GM23338 (cell line): ENCODE results near the gene SGCD. TPM values are rescaled to one million over a fixed set of nuclear protein-coding genes. Genes with fewer than 3 reads are reported as not detected.
A peak's percentile ranks its signal among the peaks of the same experiment; 100 is the strongest.

ENCODE experiments used
- ATAC-seq: fragments of 200-7000 bp; cut with Tn5 transposase; 3 replicates; pipeline ENCODE4 v1.9.1; 2020
- DNase-seq: peaks from one replicate; pipeline ENCODE4 v3.0.0-alpha.2; 2015; ENCODE audit warnings: low spot score
- H2AFZ ChIP-seq: fragments of 200-600 bp; sonication (generic); 2 replicates; pipeline ENCODE4 v1.8.0; 2016; ENCODE audit warnings: antibody characterized with exemption, mild to moderate bottlenecking, moderate library complexity
- H3F3A ChIP-seq: fragments of 200-600 bp; sonication (generic); replicated peaks from 2 replicates; pipeline ENCODE4 v1.8.0; 2017; ENCODE audit warnings: antibody characterized with exemption, mixed run types, low read depth
- H3K27ac ChIP-seq: fragments of 200-600 bp; sonication (generic); 2 replicates; pipeline ENCODE4 v1.6.1; 2016; ENCODE audit warnings: low read depth
- H3K27me3 ChIP-seq: fragments of 200-600 bp; sonication (generic); 2 replicates; pipeline ENCODE4 v1.8.0; 2016; ENCODE audit warnings: mild to moderate bottlenecking, mixed run types, moderate library complexity; ENCODE audit not compliant: insufficient read depth
- H3K36me3 ChIP-seq: fragments of 200-600 bp; sonication (generic); 2 replicates; pipeline ENCODE4 v1.8.0; 2016; ENCODE audit warnings: mild to moderate bottlenecking; ENCODE audit not compliant: insufficient read depth
- H3K4me1 ChIP-seq: fragments of 200-600 bp; sonication (generic); 2 replicates; pipeline ENCODE4 v1.8.0; 2016; ENCODE audit warnings: mild to moderate bottlenecking, moderate library complexity; ENCODE audit not compliant: insufficient read depth
- H3K4me2 ChIP-seq: fragments of 200-600 bp; sonication (generic); 2 replicates; pipeline ENCODE4 v1.7.1; 2017; ENCODE audit warnings: mixed run types
- H3K4me3 ChIP-seq: fragments of 200-600 bp; sonication (generic); 2 replicates; pipeline ENCODE4 v1.6.1; 2016; ENCODE audit warnings: mixed run types
- H3K79me2 ChIP-seq: fragments of 200-600 bp; sonication (generic); replicated peaks from 2 replicates; pipeline ENCODE4 v1.8.0; 2017; ENCODE audit warnings: mild to moderate bottlenecking; ENCODE audit not compliant: insufficient read depth
- H3K9me2 ChIP-seq: fragments of 200-600 bp; sonication (generic); 2 replicates; pipeline ENCODE4 v1.8.0; 2017; ENCODE audit not compliant: insufficient read depth
- H4K20me1 ChIP-seq: fragments of 200-600 bp; sonication (generic); replicated peaks from 2 replicates; pipeline ENCODE4 v1.8.0; 2017; ENCODE audit warnings: mild to moderate bottlenecking; ENCODE audit not compliant: insufficient read depth
- H3K27ac Mint-ChIP-seq: 2 replicates; pipeline ENCODE4 v1.8.0; 2020; ENCODE audit warnings: inconsistent platforms, mild to moderate bottlenecking, moderate library complexity, mixed read lengths
- H3K27me3 Mint-ChIP-seq: 3 replicates; pipeline ENCODE4 v1.8.0; 2022; ENCODE audit warnings: low read depth, mild to moderate bottlenecking, moderate library complexity, mixed read lengths, inconsistent platforms; ENCODE audit not compliant: insufficient read depth, poor library complexity
- H3K36me3 Mint-ChIP-seq: 3 replicates; pipeline ENCODE4 v1.8.0; 2021; ENCODE audit warnings: low read depth, mild to moderate bottlenecking, inconsistent platforms, moderate library complexity, mixed read lengths
- H3K4me1 Mint-ChIP-seq: 3 replicates; pipeline ENCODE4 v1.8.0; 2020; ENCODE audit warnings: mild to moderate bottlenecking, inconsistent platforms, mixed read lengths
- H3K4me3 Mint-ChIP-seq: 3 replicates; pipeline ENCODE4 v1.8.0; 2021; ENCODE audit warnings: moderate library complexity, mild to moderate bottlenecking, inconsistent platforms, mixed read lengths
- H3K9me3 Mint-ChIP-seq: 3 replicates; pipeline ENCODE4 v1.8.0; 2020; ENCODE audit warnings: moderate library complexity, mild to moderate bottlenecking, inconsistent platforms, mixed read lengths
- EZH2 ChIP-seq: fragments of 200-600 bp; sonication (generic); IDR thresholded peaks from one replicate; pipeline ENCODE4 v1.8.0; 2017; ENCODE audit warnings: antibody characterized with exemption, mild to moderate bottlenecking, low read depth; ENCODE audit not compliant: unreplicated experiment
- POLR2AphosphoS5 ChIP-seq: IDR thresholded peaks from 2 replicates; pipeline ENCODE4 v1.6.1; 2016; ENCODE audit warnings: antibody characterized with exemption, low read depth
- REST ChIP-seq: IDR thresholded peaks from one replicate; pipeline ENCODE4 v1.6.1; 2018; ENCODE audit warnings: antibody characterized with exemption; ENCODE audit not compliant: unreplicated experiment
- STAT1 ChIP-seq: IDR thresholded peaks from one replicate; pipeline ENCODE4 v1.6.1; 2016; ENCODE audit warnings: antibody characterized with exemption; ENCODE audit not compliant: unreplicated experiment
- ZNF114 ChIP-seq: fragments of 250-450 bp; sonication (Bioruptor Pico); IDR thresholded peaks from 2 replicates; pipeline ENCODE4 v1.5.0; 2020; ENCODE audit warnings: mild to moderate bottlenecking, moderate library complexity
- ZNF331 ChIP-seq: fragments of 250-450 bp; sonication (Bioruptor Pico); IDR thresholded peaks from 2 replicates; pipeline ENCODE4 v1.5.0; 2020; ENCODE audit warnings: low read depth, mild to moderate bottlenecking, moderate library complexity
- ZNF462 ChIP-seq: fragments of 250-450 bp; sonication (Bioruptor Pico); IDR thresholded peaks from 2 replicates; pipeline ENCODE4 v1.5.0; 2020; ENCODE audit warnings: mild to moderate bottlenecking, moderate library complexity
- polyA plus RNA-seq: library from polyadenylated mRNA; unstranded; fragments of >200 nt; fragmentation: Nextera tagmentation; extraction: Ambion mirVana; gene quantifications from 2 replicates; pipeline ENCODE4 v1.2.1, GENCODE V29; 2016
- total RNA-seq: library from RNA; depleted of rRNA; stranded (reverse); fragments of >200 nt; shearing (Covaris generic); gene quantifications from 2 replicates; pipeline ENCODE4 v1.2.3, GENCODE V29; 2014

SGCD gene
- total and polyA plus RNA-seq, 2 experiments from 2014 or later: 0.03 to 0.05 TPM

- no peak for TF ChIP-seq ZNF462 (CRISPR knock-in tag)
- TF ChIP-seq EZH2: no peak
- no peak for TF ChIP-seq ZNF114 (CRISPR knock-in tag)
These were observed 408.5 kb downstream of the SGCD start (continued) for GRCh38 chr5:156735477-156735876.

- Histone ChIP-seq H4K20me1 (no peaks in the 10 kb centered on the region), H2AFZ (peak overlapping the region; percentile 57; the same call in 1 of the 2 replicates), H3K4me2 (no peak overlapping the region), H3K4me3 (no peak overlapping the region), H3K79me2 (no peaks in the 10 kb centered on the region), H3K9me2 (peaks cover 4% of the 10 kb centered on the region), H3F3A (no peaks in the 10 kb centered on the region), H3K4me1 (no peaks in the 10 kb centered on the region), H3K27me3 (no peaks in the 10 kb centered on the region), H3K36me3 (no peaks in the 10 kb centered on the region), H3K27ac (no peak overlapping the region)
- ATAC-seq (no peak), DNase-seq (no peak)
- Mint-ChIP-seq H3K36me3 (no peaks in the 10 kb centered on the region), H3K4me1 (no peaks in the 10 kb centered on the region), H3K9me3 (peaks cover 4% of the 10 kb centered on the region; the same call in 1 of the 3 replicates), H3K27ac (no peak overlapping the region), H3K4me3 (no peak overlapping the region), H3K27me3 (no peaks in the 10 kb centered on the region)
- TF ChIP-seq STAT1 (no peak), POLR2AphosphoS5 (no peak), EZH2 (no peak), REST (no peak), ZNF331 (CRISPR knock-in tag) (no peak), ZNF114 (CRISPR knock-in tag) (no peak)
These were observed 414.6 kb downstream of the SGCD start for GRCh38 chr5:156741516-156741915.
